BLaER1 (cell line): ENCODE results near the gene NOSTRIN.
"Not testable (repeated sequence)": the region's sequence is repeated elsewhere in the genome, so short reads cannot be mapped to it uniquely, and the experiment has no call there.

Source experiments
- H3K27ac ChIP-seq: shearing (Covaris generic); formaldehyde crosslinking; 2 replicates; pipeline ENCODE4 v1.8.1; 2022
- H3K27me3 ChIP-seq: shearing (Covaris generic); formaldehyde crosslinking; 2 replicates; pipeline ENCODE4 v1.8.1; 2022
- H3K36me3 ChIP-seq: shearing (Covaris generic); formaldehyde crosslinking; 2 replicates; pipeline ENCODE4 v1.8.1; 2022
- H3K4me1 ChIP-seq: shearing (Covaris generic); formaldehyde crosslinking; 2 replicates; pipeline ENCODE4 v1.8.1; 2022
- H3K4me2 ChIP-seq: shearing (Covaris generic); formaldehyde crosslinking; 2 replicates; pipeline ENCODE4 v1.8.1; 2022
- H3K4me3 ChIP-seq: shearing (Covaris generic); formaldehyde crosslinking; 2 replicates; pipeline ENCODE4 v1.8.1; 2022
- H3K9ac ChIP-seq: shearing (Covaris generic); formaldehyde crosslinking; 2 replicates; pipeline ENCODE4 v1.8.1; 2022
- H3K9me3 ChIP-seq: shearing (Covaris generic); formaldehyde crosslinking; 2 replicates; pipeline ENCODE4 v1.8.1; 2022
- H4K20me1 ChIP-seq: shearing (Covaris generic); formaldehyde crosslinking; 2 replicates; pipeline ENCODE4 v1.8.1; 2022
- Cebpa-rat ChIP-seq: shearing (Covaris generic); IDR thresholded peaks from 2 replicates; pipeline ENCODE4 v1.8.1; 2022

NOSTRIN gene

GRCh38 chr2:168874368-168875054 is 72.1 kb downstream of the NOSTRIN start:
- peaks cover 14% of the 10 kb centered on the region; the same call in 1 of the 2 replicates for H3K9me3 ChIP-seq
- no peaks in the 10 kb centered on the region for H3K27me3 ChIP-seq
- H3K4me2 ChIP-seq = no peak overlapping the region
- no peak overlapping the region for H3K9ac ChIP-seq
- TF ChIP-seq Cebpa-rat = no peak
- H3K4me3 ChIP-seq = no peak overlapping the region
- peaks cover 39% of the 10 kb centered on the region for H3K36me3 ChIP-seq
- H4K20me1 ChIP-seq = no peaks in the 10 kb centered on the region
- H3K27ac ChIP-seq = no peak overlapping the region
- H3K4me1 ChIP-seq = no peaks in the 10 kb centered on the region

- H4K20me1 ChIP-seq, H3K27ac ChIP-seq, H3K4me2 ChIP-seq, H3K9ac ChIP-seq, H3K27me3 ChIP-seq, H3K9me3 ChIP-seq, H3K4me3 ChIP-seq, H3K4me1 ChIP-seq: not testable (repeated sequence)
- H3K36me3 ChIP-seq = peaks cover 48% of the 10 kb centered on the region
These were observed 79.7 kb downstream of the NOSTRIN start for GRCh38 chr2:168882163-168882562.

GRCh38 chr2:168884975-168885374 is 82.5 kb downstream of the NOSTRIN start:
- H3K4me3 ChIP-seq = no peak overlapping the region
- peaks cover 10% of the 10 kb centered on the region for H3K4me1 ChIP-seq
- no peak overlapping the region for H3K9ac ChIP-seq
- H3K9me3 ChIP-seq = no peaks in the 10 kb centered on the region; the same call in 1 of the 2 replicates
- no peak overlapping the region for H3K4me2 ChIP-seq
- H3K36me3 ChIP-seq = peaks cover 61% of the 10 kb centered on the region
- H3K27me3 ChIP-seq = no peaks in the 10 kb centered on the region
- no peak for TF ChIP-seq Cebpa-rat
- no peak overlapping the region for H3K27ac ChIP-seq
- H4K20me1 ChIP-seq = no peaks in the 10 kb centered on the region

- Histone ChIP-seq H3K9me3 (no peaks in the 10 kb centered on the region; the same call in 1 of the 2 replicates), H3K4me1 (peaks cover 15% of the 10 kb centered on the region), H3K4me3 (peak overlapping the region; percentile 82), H3K9ac (peak overlapping the region; percentile 88), H4K20me1 (no peaks in the 10 kb centered on the region), H3K27ac (peak overlapping the region; percentile 84), H3K27me3 (no peaks in the 10 kb centered on the region), H3K36me3 (peaks cover 39% of the 10 kb centered on the region), H3K4me2 (peak overlapping the region; percentile 94)
- no peak for TF ChIP-seq Cebpa-rat
These were observed 87.2 kb downstream of the NOSTRIN start for GRCh38 chr2:168889635-168890005.

GRCh38 chr2:168890006-168890782 is 87.8 kb downstream of the NOSTRIN start, which contains the start of gene SPC25:
Gene SPC25, minus strand, starts transcription at chr2:168890430. Its CDS starts 911 bp downstream, at chr2:168889519.
- peak within 1 kb of the TSS; percentile 88 for H3K9ac ChIP-seq
- no peaks in the 10 kb centered on the region for H4K20me1 ChIP-seq
- H3K27ac ChIP-seq = peak within 1 kb of the TSS; percentile 84
- peaks cover 33% of the 10 kb centered on the region for H3K36me3 ChIP-seq
- peaks cover 15% of the 10 kb centered on the region for H3K4me1 ChIP-seq
- peak within 1 kb of the TSS; percentile 82 for H3K4me3 ChIP-seq
- TF ChIP-seq Cebpa-rat = no peak
- H3K4me2 ChIP-seq = peak within 1 kb of the TSS; percentile 94
- H3K9me3 ChIP-seq = no peaks in the 10 kb centered on the region; the same call in 1 of the 2 replicates
- no peaks in the 10 kb centered on the region for H3K27me3 ChIP-seq

GRCh38 chr2:168892327-168892726 is 89.9 kb downstream of the NOSTRIN start:
- Histone ChIP-seq H3K36me3 (peaks cover 12% of the 10 kb centered on the region), H3K27me3 (no peaks in the 10 kb centered on the region), H3K9me3 (no peaks in the 10 kb centered on the region; the same call in 1 of the 2 replicates), H3K9ac (no peak overlapping the region), H3K4me2 (no peak overlapping the region), H3K27ac (no peak overlapping the region), H3K4me1 (peaks cover 15% of the 10 kb centered on the region), H3K4me3 (no peak overlapping the region), H4K20me1 (no peaks in the 10 kb centered on the region)
- TF ChIP-seq Cebpa-rat = no peak

GRCh38 chr2:168894101-168894500 is 91.7 kb downstream of the NOSTRIN start:
- Histone ChIP-seq H4K20me1 (no peaks in the 10 kb centered on the region), H3K4me2 (no peak overlapping the region), H3K36me3 (no peaks in the 10 kb centered on the region), H3K4me3 (no peak overlapping the region), H3K27ac (no peak overlapping the region), H3K9me3 (no peaks in the 10 kb centered on the region), H3K27me3 (no peaks in the 10 kb centered on the region), H3K4me1 (peaks cover 14% of the 10 kb centered on the region), H3K9ac (no peak overlapping the region)
- no peak for TF ChIP-seq Cebpa-rat

GRCh38 chr2:168894720-168895119 is 92.3 kb downstream of the NOSTRIN start:
- no peaks in the 10 kb centered on the region for H3K27me3 ChIP-seq

GRCh38 chr2:168895771-168896170 is 93.3 kb downstream of the NOSTRIN start:
- Histone ChIP-seq H4K20me1 (no peaks in the 10 kb centered on the region), H3K36me3 (no peaks in the 10 kb centered on the region), H3K9ac (no peak overlapping the region), H3K4me1 (peaks cover 1% of the 10 kb centered on the region; the same call in 1 of the 2 replicates), H3K4me3 (no peak overlapping the region), H3K27me3 (no peaks in the 10 kb centered on the region), H3K9me3 (no peaks in the 10 kb centered on the region), H3K4me2 (no peak overlapping the region), H3K27ac (no peak overlapping the region)
- TF ChIP-seq Cebpa-rat = no peak

More at GRCh38 chr2:168894720-168895119, 92.3 kb downstream of the NOSTRIN start:
- no peak overlapping the region for H3K4me3 ChIP-seq
- H3K27ac ChIP-seq = no peak overlapping the region
- H3K36me3 ChIP-seq = no peaks in the 10 kb centered on the region
- H3K9me3 ChIP-seq = no peaks in the 10 kb centered on the region
- peaks cover 8% of the 10 kb centered on the region for H3K4me1 ChIP-seq
- no peak overlapping the region for H3K4me2 ChIP-seq
- no peak overlapping the region for H3K9ac ChIP-seq
- TF ChIP-seq Cebpa-rat = no peak
- H4K20me1 ChIP-seq = no peaks in the 10 kb centered on the region

- no peak overlapping the region for H3K4me2 ChIP-seq
- no peak overlapping the region for H3K4me3 ChIP-seq
- no peaks in the 10 kb centered on the region for H3K9me3 ChIP-seq
- no peaks in the 10 kb centered on the region for H3K36me3 ChIP-seq
- H3K27me3 ChIP-seq = no peaks in the 10 kb centered on the region
- H3K27ac ChIP-seq = no peak overlapping the region
- H3K9ac ChIP-seq = no peak overlapping the region
- no peaks in the 10 kb centered on the region for H3K4me1 ChIP-seq
- H4K20me1 ChIP-seq = no peaks in the 10 kb centered on the region
- TF ChIP-seq Cebpa-rat = no peak
These were observed 94.3 kb downstream of the NOSTRIN start for GRCh38 chr2:168896783-168897182.
